ENCODE data around the gene FRMD4B.
"Not testable (repeated sequence)": the region's sequence is repeated elsewhere in the genome, so short reads cannot be mapped to it uniquely, and the experiment has no call there.

The FRMD4B gene

DNA sequence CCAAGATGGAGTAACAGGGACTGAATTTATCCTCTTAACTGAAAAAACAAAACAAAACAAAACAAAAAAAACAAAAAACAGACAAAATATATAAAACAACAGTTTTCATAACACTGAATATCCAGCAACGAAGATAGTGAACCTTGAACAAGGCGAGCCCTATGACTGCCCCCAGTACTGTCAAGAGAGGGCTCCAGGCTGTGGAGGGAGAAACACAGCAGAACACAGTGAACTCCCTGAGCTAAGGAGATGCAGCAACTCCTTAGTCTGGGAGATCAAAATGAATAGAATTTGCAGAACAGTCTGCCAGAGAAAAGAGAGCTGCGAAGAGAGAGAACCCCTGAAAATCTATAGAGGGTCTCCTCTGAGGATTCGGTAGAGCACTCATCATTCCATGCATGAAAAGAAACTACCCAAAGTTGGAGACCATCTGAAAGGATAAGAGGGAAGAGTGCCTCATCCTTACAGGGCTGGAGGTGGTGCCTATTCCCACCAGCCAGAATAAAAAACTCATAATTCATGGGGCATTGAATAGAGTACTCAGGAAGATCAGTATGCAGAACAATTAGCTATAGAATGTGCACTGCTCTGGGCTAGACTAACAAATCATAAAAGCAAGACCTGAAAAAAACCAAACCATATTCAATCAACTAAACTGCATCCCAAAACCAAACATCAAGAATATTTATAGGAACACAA is 101.8 kb downstream of the FRMD4B start:
- DNase-seq (ENCODE audit: low read depth in 2 of 2): no peak

- DNase-seq (ENCODE audit: low read depth in 2 of 2): no peak
These were observed 102.4 kb downstream of the FRMD4B start for GRCh38 chr3:69283496-69283895.

- DNase-seq (ENCODE audit: low read depth in 2 of 2): peak; percentile 62 to 64
These were observed 103.7 kb downstream of the FRMD4B start for GRCh38 chr3:69282181-69282580.

GRCh38 chr3:69277403-69277802 is 108.5 kb downstream of the FRMD4B start:
- DNase-seq (ENCODE audit: low read depth in 2 of 2): not testable (repeated sequence)

- DNase-seq (ENCODE audit: low read depth in 2 of 2): no peak
These were observed 109.0 kb downstream of the FRMD4B start for GRCh38 chr3:69276884-69277283.

DNA sequence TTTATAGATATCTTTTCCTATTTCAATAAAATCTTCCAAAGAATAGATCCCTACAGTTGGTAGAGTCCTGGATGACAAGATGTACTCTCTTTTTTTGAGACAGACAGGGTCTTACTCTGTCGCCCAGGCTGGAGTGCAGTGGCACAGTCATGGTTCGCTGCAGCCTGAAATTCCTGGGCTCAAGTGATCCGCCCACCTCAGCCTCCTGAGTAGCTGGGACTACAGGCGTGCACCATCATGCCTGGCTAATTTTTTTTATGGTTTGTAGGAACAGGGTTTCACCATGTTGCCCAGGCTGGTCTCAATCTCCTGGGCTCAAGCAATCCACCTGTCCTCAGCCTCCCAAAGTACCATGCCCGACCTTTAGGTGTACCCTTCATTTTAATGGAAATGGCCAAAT is 109.7 kb downstream of the FRMD4B start:
- not testable (repeated sequence) for DNase-seq (ENCODE audit: low read depth in 2 of 2)

GRCh38 chr3:69273896-69274295 is 112.0 kb downstream of the FRMD4B start:
- no peak for DNase-seq (ENCODE audit: low read depth in 2 of 2)

DNA sequence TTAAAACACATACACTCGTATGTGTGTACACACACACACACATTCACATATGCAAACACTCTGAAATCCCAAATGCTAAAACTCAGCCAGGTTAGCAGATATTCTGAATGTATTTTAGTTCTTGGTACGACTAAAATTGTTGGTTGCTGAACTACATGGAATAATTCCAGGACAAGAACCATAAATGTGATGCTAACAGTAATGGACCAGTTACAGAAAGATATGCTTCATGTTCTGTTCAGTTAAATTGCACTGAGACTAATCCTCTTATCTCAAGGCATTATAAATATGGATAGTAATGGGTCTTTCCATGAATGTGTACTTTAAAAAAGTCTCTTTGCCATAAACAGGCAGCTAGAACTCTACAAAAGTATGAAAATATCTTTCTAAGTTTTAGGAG is 113.3 kb downstream of the FRMD4B start:
- DNase-seq (ENCODE audit: low read depth in 2 of 2): no peak

DNA sequence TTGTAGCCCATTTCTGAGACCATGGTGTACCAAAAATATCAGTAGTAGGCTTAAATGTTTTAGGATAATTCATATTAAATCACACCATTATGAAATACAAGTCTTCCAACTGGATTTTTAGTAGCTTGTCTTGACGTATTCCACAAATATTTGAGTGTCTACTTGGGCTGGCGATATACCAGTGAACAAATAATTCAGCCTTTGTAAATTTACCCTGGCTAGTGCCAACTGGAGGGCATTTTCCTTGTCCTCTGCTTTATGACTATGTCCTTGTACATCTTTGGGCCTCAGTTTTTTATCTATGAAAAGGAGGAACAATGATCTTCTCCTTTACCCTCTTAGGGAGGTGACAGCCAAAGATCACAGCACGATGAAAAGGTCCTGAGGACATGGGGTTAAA is 114.8 kb downstream of the FRMD4B start:
- DNase-seq (ENCODE audit: low read depth in 2 of 2): no peak

- DNase-seq (ENCODE audit: low read depth in 2 of 2): no peak
These were observed 119.3 kb downstream of the FRMD4B start for GRCh38 chr3:69266585-69266984.

GRCh38 chr3:69266071-69266470 is 119.8 kb downstream of the FRMD4B start:
- not testable (repeated sequence) for DNase-seq (ENCODE audit: low read depth in 2 of 2)

DNA sequence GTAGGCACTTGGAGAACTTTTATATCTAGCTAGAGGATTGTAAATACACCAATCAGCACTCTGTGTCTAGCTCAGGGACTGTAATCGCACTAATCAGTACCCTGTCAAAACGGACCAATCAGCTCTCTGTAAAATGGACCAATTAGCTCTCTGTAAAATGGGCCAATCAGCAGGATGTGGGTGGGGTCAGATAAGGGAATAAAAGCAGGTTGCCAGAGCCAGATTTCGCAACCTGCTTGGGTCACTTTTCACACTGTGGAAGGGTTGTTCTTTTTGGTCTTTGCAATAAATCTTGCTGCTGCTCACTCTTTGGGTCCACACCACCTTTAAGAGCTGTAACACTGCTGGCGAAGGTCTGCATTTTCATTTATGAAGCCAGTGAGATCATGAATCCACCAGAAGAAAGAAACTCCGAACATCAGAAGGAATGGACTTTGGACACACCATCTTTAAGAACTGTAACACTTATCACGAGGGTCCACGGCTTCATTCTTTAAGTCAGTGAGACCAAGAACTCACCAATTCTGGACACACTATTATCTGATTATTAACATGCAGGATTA is 125.0 kb downstream of the FRMD4B start:
- not testable (repeated sequence) for DNase-seq (ENCODE audit: low read depth in 2 of 2)

DNA sequence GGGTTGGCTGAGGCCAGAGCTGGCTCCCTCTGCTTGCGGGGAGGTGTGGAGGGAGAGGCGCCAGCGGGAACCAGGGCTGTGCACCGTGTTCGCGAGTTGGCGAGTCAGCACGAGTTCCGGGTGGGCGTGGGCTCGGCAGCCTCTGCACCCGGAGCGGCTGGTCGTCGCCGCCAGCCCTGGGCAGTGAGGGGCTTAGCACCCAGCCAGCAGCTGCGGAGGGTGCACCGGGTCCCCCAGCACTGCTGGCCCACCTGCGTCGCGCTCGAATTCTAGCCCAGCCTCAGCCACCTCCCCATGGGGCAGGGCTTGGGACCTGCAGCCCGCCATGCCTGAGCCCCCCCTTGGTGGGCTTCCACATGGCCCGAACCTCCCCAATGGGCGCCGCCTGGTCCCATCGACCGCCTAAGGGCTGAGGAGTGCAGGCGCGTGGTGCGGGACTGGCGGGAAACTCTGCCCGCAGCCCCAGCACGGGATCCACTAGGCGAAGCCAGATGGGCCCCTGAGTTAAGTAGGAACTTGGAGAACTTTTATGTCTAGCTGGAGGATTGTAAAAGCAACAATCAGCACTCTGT is 125.6 kb downstream of the FRMD4B start:
- DNase-seq (ENCODE audit: low read depth in 2 of 2): no peak

- DNase-seq (ENCODE audit: low read depth in 2 of 2): no peak
These were observed 126.8 kb downstream of the FRMD4B start for GRCh38 chr3:69259125-69259524.

DNA sequence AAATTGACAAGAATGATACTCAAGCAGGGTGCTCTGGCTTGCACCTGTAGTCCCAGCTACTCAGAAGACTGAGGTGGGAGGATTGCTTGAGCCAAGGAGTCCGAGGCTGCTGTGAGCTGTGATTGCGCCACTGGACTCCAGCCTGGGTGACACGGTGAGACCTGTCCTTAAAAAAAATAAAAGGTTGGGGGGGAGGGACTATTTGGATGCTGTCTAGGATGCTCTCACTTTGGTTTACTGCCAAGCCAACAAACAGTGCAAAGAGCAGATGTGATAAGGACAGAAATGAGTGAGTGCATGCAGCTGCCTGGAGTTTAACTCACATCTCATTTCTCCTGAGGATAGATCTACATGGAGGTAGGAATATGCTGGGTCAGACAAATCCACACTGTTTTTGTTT is 130.0 kb downstream of the FRMD4B start:
- DNase-seq (ENCODE audit: low read depth in 2 of 2): no peak

DNA sequence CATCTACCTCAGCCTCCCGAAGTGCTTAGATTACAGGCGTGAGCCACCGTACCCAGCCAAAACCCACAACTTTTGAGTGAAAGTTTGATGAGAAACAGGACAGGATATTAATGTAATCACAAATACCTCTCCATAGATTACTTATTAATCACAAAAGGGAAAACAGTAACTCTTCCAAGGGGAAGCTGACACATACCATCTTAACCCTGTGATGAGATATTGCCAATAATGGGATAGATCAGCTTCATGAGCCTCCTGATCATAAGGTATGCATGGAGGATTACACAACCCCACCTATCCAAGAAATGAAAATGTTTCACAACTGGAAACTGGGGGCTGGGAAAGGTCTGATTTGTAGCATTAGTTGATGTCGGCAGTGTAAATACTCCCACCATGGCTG is 131.5 kb downstream of the FRMD4B start:
- DNase-seq (ENCODE audit: low read depth in 2 of 2): no peak

- no peak for DNase-seq (ENCODE audit: low read depth in 2 of 2)
These were observed 133.3 kb downstream of the FRMD4B start for GRCh38 chr3:69252631-69253030.

DNA sequence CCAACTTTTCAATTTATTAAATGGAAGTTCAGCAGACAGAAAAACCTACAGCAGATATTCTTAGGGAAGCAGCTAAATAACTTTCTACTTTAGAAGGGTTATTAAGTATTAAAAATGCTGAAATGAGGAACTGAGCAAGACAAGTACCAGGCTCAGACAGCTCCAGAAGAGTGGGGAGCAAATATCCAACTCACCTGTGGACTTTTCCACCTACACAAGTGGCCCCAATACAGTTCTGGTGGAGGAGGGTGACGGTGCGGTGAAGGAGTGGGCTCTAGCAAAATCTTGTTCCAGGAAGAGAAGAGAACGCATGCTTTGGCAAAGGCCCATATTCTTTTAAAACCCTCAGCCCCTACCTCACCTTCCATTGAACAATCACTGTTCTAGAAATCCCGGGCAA is 133.7 kb downstream of the FRMD4B start:
- no peak for DNase-seq (ENCODE audit: low read depth in 2 of 2)

DNA sequence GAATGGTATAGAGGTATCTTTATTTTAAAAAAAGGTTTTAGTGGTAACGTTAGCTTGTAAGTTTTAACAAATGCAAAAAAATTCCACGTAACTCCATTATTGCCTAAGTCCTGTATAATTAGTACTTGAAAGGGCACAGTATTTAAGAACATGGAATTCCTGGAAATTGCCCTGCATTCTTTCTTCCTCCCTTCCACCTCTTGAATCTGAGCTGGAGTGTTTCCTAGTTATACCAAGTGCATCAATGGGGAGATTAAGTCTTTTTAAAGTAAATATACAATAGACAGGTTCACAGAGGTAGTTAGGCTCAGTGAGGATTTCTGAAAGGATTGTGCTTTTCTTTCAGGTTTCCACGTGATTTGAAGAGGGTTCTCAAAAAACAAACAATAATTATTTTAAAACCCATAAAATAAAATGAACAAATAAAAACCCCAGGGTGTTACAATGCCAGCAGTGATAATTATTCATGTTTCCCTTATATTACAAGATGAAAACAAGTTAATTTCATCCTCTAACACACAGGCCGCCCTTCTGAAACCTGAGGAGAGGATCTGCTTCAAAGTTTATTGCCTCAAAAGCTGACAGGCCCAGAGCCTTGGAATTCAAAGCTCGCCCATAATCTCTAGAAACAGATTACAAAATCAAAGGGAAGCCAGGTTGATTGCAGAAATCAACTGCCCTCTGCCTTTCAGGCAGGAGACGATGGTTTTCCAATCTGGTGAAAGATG is 134.6 kb downstream of the FRMD4B start:
- no peak for DNase-seq (ENCODE audit: low read depth in 2 of 2)

DNA sequence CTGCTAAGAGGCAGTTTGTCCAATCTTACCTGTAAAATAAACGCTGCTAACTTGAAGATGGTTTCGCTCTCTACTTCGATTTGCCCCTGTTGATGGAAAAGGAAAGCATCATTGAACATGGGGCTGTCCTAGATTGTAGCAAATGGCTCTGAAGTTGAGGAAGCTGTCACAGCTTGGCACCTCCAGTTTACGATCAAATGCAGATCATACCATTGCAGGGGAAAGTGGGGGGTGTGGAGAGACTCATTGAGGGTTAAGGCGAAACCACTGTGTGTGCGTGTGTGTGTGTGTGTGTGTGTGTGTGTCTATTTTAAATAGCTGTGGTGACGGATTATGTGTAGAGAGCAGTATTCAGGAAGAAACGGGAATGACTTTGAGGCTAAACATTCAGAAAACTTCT is 135.9 kb downstream of the FRMD4B start:
- DNase-seq (ENCODE audit: low read depth in 2 of 2): peak; percentile 45 to 59

- no peak for DNase-seq (ENCODE audit: low read depth in 2 of 2)
These were observed 136.9 kb downstream of the FRMD4B start for GRCh38 chr3:69249001-69249400.

GRCh38 chr3:69248436-69248835 is 137.5 kb downstream of the FRMD4B start:
- no peak for DNase-seq (ENCODE audit: low read depth in 2 of 2)

- DNase-seq (ENCODE audit: low read depth in 2 of 2): no peak
These were observed 139.3 kb downstream of the FRMD4B start for GRCh38 chr3:69246612-69247011.

Data from stimulated activated CD4-positive, alpha-beta T cell treated with anti-CD3 and anti-CD28 coated beads, Interleukin-15, amount 100 ng/mL, for 48 hours (primary cell).